ENCODE results near the gene SPINK6. TPM values are rescaled to one million over a fixed set of nuclear protein-coding genes. Genes with fewer than 3 reads are reported as not detected.

The SPINK6 gene
- total RNA-seq, 3 donors from 2014 or later = 3.0 TPM; not detected in 2

- Histone ChIP-seq H3K4me1 (ENCODE audit: low read depth) (no peaks in the 10 kb centered on the region), H3K4me3 (no peak overlapping the region), H3K36me3 (ENCODE audit: low read depth) (no peaks in the 10 kb centered on the region), H3K9me3 (no peaks in the 10 kb centered on the region)
- DNase-seq (no peak), ATAC-seq (no peak)
- intact Hi-C loops (cut with DNase I, micrococcal nuclease) = no loop called here
- TF ChIP-seq CTCF (IDR thresholded peaks at IDR 0.05) = no peak
Observed at GRCh38 chr5:148205865-148206264, 3.0 kb downstream of the SPINK6 start.

- H3K9me3 ChIP-seq = no peaks in the 10 kb centered on the region
- ATAC-seq (no peak), DNase-seq (no peak)
- H3K36me3 ChIP-seq (ENCODE audit: low read depth) = no peaks in the 10 kb centered on the region
- no peaks in the 10 kb centered on the region for H3K4me1 ChIP-seq (ENCODE audit: low read depth)
- intact Hi-C loops (cut with DNase I, micrococcal nuclease) = no loop called here
- no peak overlapping the region for H3K4me3 ChIP-seq
- TF ChIP-seq CTCF (IDR thresholded peaks at IDR 0.05) = no peak
Observed at GRCh38 chr5:148206620-148207019, 3.8 kb downstream of the SPINK6 start.

- Histone ChIP-seq H3K36me3 (ENCODE audit: low read depth) (no peaks in the 10 kb centered on the region), H3K9me3 (no peaks in the 10 kb centered on the region), H3K4me3 (no peak overlapping the region), H3K4me1 (ENCODE audit: low read depth) (no peaks in the 10 kb centered on the region)
- no peak for DNase-seq
- ATAC-seq = no peak
- intact Hi-C loops (cut with DNase I, micrococcal nuclease) = no loop called here
- TF ChIP-seq CTCF (IDR thresholded peaks at IDR 0.05) = no peak
Observed at GRCh38 chr5:148208226-148208625, 5.4 kb downstream of the SPINK6 start.

GRCh38 chr5:148209151-148209770 lies 6.4 kb downstream of the SPINK6 start:
- H3K36me3 ChIP-seq (ENCODE audit: low read depth) = no peaks in the 10 kb centered on the region
- TF ChIP-seq CTCF (IDR thresholded peaks at IDR 0.05) = no peak
- ATAC-seq (no peak), DNase-seq (no peak)
- H3K9me3 ChIP-seq = no peaks in the 10 kb centered on the region
- intact Hi-C loops (cut with DNase I, micrococcal nuclease) = no loop called here
- no peak overlapping the region for H3K4me3 ChIP-seq
- no peaks in the 10 kb centered on the region for H3K4me1 ChIP-seq (ENCODE audit: low read depth)

- no peak for ATAC-seq
- intact Hi-C loops (cut with DNase I, micrococcal nuclease) = no loop called here
- no peak for TF ChIP-seq CTCF (IDR thresholded peaks at IDR 0.05)
Observed at GRCh38 chr5:148214665-148215185, 11.9 kb downstream of the SPINK6 start.

More at GRCh38 chr5:148214665-148215185, 11.9 kb downstream of the SPINK6 start:
- Histone ChIP-seq H3K4me3 (no peak overlapping the region), H3K4me1 (ENCODE audit: low read depth) (no peaks in the 10 kb centered on the region), H3K9me3 (no peaks in the 10 kb centered on the region), H3K36me3 (ENCODE audit: low read depth) (no peaks in the 10 kb centered on the region)
- no peak for DNase-seq

Data from mucosa of descending colon (tissue), 3 donors.